ENCODE measurements around the gene KCNMA1.

DNA sequence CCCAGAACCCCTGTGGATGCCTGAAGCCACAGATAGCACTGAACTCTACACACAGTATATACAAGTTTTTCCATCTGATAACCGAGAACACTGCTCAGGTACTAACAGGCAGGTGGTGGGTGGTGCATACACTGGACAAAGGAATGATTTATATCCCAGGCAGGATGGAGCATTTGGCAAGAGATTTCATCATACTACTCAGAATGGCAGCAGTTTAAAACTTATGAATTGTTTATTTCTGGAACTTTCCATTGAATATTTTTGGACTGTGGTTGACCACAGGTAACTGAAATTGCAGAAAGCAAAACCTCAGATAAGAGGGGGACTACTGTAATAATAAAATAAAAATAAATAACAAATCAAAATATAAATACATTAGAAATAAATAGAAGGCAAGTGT, 10.9 kb upstream of the KCNMA1 start:
- TF ChIP-seq RAD21 (IDR thresholded peaks at IDR 0.05; ENCODE audit: low read depth) = no peak
- no peak for TF ChIP-seq FOSL1 (IDR thresholded peaks at IDR 0.05; ENCODE audit: low read depth)

All from HCT116 (cell line).